Breast epithelium (tissue), 4 donors: ENCODE data around the gene ISG20L2. TPM values are rescaled to one million over a fixed set of nuclear protein-coding genes. Genes with fewer than 3 reads are reported as not detected.

Experiments
- DNase-seq, 2 donors: peaks; one replicate each; pipeline ENCODE4 v3.0.0-alpha.2; 2019; ENCODE audit warnings: low spot score in 2 of 2
- H3K27ac ChIP-seq, 2 donors: fragments of 200-600 bp; sonication (generic) in 1 of 2; one replicate each; pipeline ENCODE4 v1.5.1; 2016 to 2019; ENCODE audit warnings: mild to moderate bottlenecking in 1 of 2
- H3K27me3 ChIP-seq, 2 donors: fragments of 200-600 bp; sonication (generic) in 1 of 2; one replicate each; pipeline versions ENCODE4 v1.5.1 to v1.6.0; 2017 to 2019; ENCODE audit warnings: control low read depth in 1 of 2, mild to moderate bottlenecking in 1 of 2
- H3K36me3 ChIP-seq: fragments of 200-600 bp; one replicate; pipeline ENCODE4 v1.5.1; 2019
- H3K4me1 ChIP-seq, 2 donors: fragments of 200-600 bp; sonication (generic); one replicate each; pipeline ENCODE4 v1.5.1; 2016 to 2019; ENCODE audit warnings: control low read depth in 1 of 2
- H3K4me3 ChIP-seq, 3 donors: fragments of 200-600 bp; sonication (generic); 1 replicate in 2 of 3; 2 replicates in 1 of 3; pipeline ENCODE4 v1.5.1; 2016 to 2019; ENCODE audit warnings: mild to moderate bottlenecking in 3 of 3, moderate library complexity in 2 of 3
- H3K9me3 ChIP-seq, 2 donors: fragments of 200-600 bp; sonication (generic) in 1 of 2; one replicate each; pipeline ENCODE4 v1.5.1; 2016 to 2019; ENCODE audit warnings: control low read depth in 1 of 2
- POLR2A ChIP-seq: fragments of 450-650 bp; IDR thresholded peaks from one replicate; pipeline ENCODE4 v1.6.1; 2016; ENCODE audit warnings: antibody characterized with exemption, mild to moderate bottlenecking, moderate library complexity
- POLR2AphosphoS5 ChIP-seq, 3 donors: sonication (generic); formaldehyde crosslinking; IDR thresholded peaks; one replicate each; pipeline ENCODE4 v1.6.1; 2017; ENCODE audit warnings: antibody characterized with exemption in 3 of 3
- intact Hi-C: fragments of 100-400 bp; cut with DNase I; formaldehyde crosslinking; loops from one replicate; pipeline ENCODE4 v1.15.1; 2023; ENCODE audit warnings: low total_unique reads
- total RNA-seq, 3 donors: library from RNA; depleted of rRNA; stranded (reverse); fragments of >200 nt; gene quantifications; one replicate each; pipeline ENCODE4 v1.1.0, GENCODE V29; 2016
- TF ChIP-seq, protein P1 (sequence below), 3 donors: fragments of 450-650 bp; IDR thresholded peaks; one replicate each; pipeline ENCODE4 v1.5.1; 2016 to 2017; ENCODE audit warnings: antibody characterized with exemption in 3 of 3, mild to moderate bottlenecking in 3 of 3, moderate library complexity in 3 of 3

Gene ISG20L2
- total RNA-seq, 3 donors from 2014 or later, result 13.6 to 25.2 (median 21.0) TPM

DNA sequence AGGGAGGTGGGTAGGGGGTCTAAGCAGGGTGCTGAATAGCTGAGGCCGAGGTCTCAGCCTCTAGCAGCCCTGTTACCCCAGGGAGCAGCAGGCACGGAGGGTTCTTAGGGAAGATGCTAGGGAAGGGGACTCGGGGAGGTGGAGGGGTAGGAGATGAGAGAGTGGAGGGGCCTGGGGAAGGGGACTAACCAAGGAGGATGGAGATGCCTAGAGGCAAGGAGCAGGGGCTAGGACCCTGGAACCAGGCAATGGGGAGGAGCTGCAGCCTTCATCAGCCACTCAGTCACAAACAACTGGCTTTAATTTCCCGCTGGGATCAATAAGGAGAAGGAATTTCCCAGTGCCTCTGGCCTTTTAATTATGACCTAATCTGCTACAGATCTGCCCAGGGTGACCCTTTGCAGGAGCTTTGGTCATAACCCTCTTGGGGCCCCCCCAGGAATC lies 20.3 kb downstream of the ISG20L2 start:
- H3K4me3 ChIP-seq, result no peak overlapping the region
- peaks cover 54 to 70% of the 10 kb centered on the region in 2 donors for H3K4me1 ChIP-seq
- no peaks in the 10 kb centered on the region for H3K27me3 ChIP-seq
- DNase-seq, result no peak
- H3K36me3 ChIP-seq, result no peaks in the 10 kb centered on the region
- no peaks in the 10 kb centered on the region for H3K9me3 ChIP-seq
- TF ChIP-seq POLR2A, result no peak
- TF ChIP-seq, protein P1, sequence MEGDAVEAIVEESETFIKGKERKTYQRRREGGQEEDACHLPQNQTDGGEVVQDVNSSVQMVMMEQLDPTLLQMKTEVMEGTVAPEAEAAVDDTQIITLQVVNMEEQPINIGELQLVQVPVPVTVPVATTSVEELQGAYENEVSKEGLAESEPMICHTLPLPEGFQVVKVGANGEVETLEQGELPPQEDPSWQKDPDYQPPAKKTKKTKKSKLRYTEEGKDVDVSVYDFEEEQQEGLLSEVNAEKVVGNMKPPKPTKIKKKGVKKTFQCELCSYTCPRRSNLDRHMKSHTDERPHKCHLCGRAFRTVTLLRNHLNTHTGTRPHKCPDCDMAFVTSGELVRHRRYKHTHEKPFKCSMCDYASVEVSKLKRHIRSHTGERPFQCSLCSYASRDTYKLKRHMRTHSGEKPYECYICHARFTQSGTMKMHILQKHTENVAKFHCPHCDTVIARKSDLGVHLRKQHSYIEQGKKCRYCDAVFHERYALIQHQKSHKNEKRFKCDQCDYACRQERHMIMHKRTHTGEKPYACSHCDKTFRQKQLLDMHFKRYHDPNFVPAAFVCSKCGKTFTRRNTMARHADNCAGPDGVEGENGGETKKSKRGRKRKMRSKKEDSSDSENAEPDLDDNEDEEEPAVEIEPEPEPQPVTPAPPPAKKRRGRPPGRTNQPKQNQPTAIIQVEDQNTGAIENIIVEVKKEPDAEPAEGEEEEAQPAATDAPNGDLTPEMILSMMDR (IDR thresholded peaks at IDR 0.05), result no peak
- no peak for TF ChIP-seq POLR2AphosphoS5 (IDR thresholded peaks at IDR 0.05)
- intact Hi-C loops, result no loop called here
- peak overlapping the region; percentile 92 to 94 for H3K27ac ChIP-seq

GRCh38 chr1:156707417-156708217 lies 20.9 kb downstream of the ISG20L2 start:
- Histone ChIP-seq H3K4me3 (no peak overlapping the region), H3K27ac (peak overlapping the region; percentile 92 to 94), H3K4me1 (peaks cover 53 to 70% of the 10 kb centered on the region in 2 donors), H3K36me3 (no peaks in the 10 kb centered on the region), H3K27me3 (no peaks in the 10 kb centered on the region), H3K9me3 (no peaks in the 10 kb centered on the region)
- TF ChIP-seq POLR2A (no peak), POLR2AphosphoS5 (IDR thresholded peaks at IDR 0.05) (no peak)
- TF ChIP-seq, protein P1 (IDR thresholded peaks at IDR 0.05), result no peak
- no peak for DNase-seq
- intact Hi-C loops, result no loop called here

DNA sequence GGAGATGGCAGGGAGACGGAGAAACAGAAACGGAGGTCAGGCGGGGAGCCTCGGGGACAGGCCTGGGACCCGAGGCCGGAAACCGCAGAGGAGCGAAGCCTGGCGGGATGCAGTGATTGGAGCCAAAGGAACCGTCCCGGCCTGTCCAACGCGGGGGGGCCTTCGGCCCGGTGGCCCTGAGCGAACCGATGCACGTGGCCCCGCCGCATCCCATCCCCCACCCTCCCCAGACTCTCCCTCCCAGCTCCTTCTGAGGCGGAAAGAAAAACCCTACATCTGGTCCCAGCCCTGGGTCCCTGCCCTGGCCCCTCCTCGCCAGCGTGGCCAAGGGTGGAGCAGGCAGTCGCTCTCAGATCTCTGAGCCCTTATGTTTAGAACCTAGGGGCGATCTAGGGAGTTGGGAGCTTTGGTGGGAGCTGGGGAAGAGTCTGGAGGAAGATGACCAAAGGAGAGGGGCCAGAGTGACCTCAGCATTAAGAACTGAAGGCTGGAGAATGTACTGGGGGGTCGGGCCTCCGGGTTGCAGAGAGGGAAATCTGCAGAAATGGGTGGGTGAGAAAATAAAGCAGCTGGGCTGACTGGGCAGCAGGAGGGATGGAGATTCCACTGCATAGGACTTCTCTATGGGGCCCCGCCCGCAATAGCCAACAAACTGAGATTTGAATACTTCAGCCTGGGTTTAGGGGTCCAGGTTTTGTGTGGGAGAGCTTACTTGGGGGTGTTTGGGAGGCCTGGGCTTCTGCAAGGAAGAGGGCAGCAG lies 21.7 kb downstream of the ISG20L2 start:
- Histone ChIP-seq H3K36me3 (no peaks in the 10 kb centered on the region), H3K4me3 (peak overlapping the region; percentile 42 to 72 (median 54)), H3K27me3 (no peaks in the 10 kb centered on the region), H3K4me1 (peaks cover 48 to 65% of the 10 kb centered on the region in 2 donors), H3K27ac (peak overlapping the region; percentile 92 to 94), H3K9me3 (no peaks in the 10 kb centered on the region)
- TF ChIP-seq POLR2AphosphoS5 (IDR thresholded peaks at IDR 0.05), result no peak
- no peak for TF ChIP-seq POLR2A
- TF ChIP-seq, protein P1 (IDR thresholded peaks at IDR 0.05), result no peak
- peak; percentile 70 to 71 for DNase-seq
- intact Hi-C loops, result no loop called here

DNA sequence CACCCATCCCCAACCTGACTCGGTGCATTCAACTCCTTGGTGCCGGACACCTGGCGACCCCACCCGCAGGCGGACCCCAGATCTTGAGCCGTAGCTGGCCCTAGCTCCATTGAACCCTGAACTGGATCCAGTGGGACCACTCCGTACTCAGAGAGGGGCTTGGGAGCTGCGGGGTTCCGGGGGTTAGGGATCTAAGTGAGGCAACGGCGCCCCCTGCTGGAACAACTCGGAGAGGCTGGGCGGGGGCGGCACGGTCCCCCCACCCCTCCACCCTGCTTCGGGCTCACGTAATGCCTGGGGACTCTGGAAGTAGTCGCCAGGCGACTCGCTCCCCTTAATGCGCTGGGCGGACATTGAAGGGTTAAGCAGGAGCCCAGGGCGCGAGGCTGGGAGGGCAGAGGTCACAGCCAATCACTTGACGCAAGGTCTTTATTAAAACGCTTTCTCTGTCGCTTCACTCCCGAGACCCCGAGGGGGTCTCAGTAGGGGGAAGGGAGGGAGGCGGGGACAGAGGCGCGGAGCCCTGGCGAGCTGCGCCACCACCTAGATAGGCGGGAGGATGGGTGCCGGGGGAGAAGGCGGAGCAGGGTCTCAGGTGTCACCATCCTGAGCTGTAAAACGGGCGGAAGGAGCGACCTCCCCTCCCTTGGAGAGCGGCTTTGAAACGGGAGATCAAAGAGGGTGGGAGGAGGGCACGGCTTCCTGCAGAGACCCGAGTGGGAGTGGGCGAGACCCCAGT lies 22.5 kb downstream of the ISG20L2 start:
- no peaks in the 10 kb centered on the region for H3K27me3 ChIP-seq

More for the DNA sequence above, 22.5 kb downstream of the ISG20L2 start:
- H3K27ac ChIP-seq, result peak overlapping the region; percentile 92 to 94
- H3K4me3 ChIP-seq, result peak overlapping the region; percentile 42 to 72 (median 54)
- peaks cover 43 to 60% of the 10 kb centered on the region in 2 donors for H3K4me1 ChIP-seq
- H3K36me3 ChIP-seq, result no peaks in the 10 kb centered on the region
- TF ChIP-seq POLR2A, result no peak
- TF ChIP-seq POLR2AphosphoS5 (IDR thresholded peaks at IDR 0.05), result peak in 2 of 3 donors; percentile 1 to 33
- TF ChIP-seq, protein P1 (IDR thresholded peaks at IDR 0.05), result peak; percentile 79 to 93 (median 80)
- DNase-seq, result peak; percentile 66 to 73
- H3K9me3 ChIP-seq, result no peaks in the 10 kb centered on the region
- intact Hi-C loops, result no loop called here
